ENCODE results near the gene PPP1R12C.

The PPP1R12C gene

GRCh38 chr19:55132453-55133129 lies 15.2 kb upstream of the PPP1R12C start:
- no peak for DNase-seq (ENCODE audit: low read depth in 2 of 2)
- no peak for TF ChIP-seq CTCF (IDR thresholded peaks at IDR 0.05; ENCODE audit: low read depth, low read length)
- no peak overlapping the region for H3K4me3 ChIP-seq (replicated peaks in 1 of 2; ENCODE audit: low read depth in 2 of 2, low read length in 2 of 2)

GRCh38 chr19:55131421-55131820 lies 14.0 kb upstream of the PPP1R12C start:
- no peak for TF ChIP-seq CTCF (IDR thresholded peaks at IDR 0.05; ENCODE audit: low read depth, low read length)
- no peak for DNase-seq (ENCODE audit: low read depth in 2 of 2)
- no peak overlapping the region for H3K4me3 ChIP-seq (replicated peaks in 1 of 2; ENCODE audit: low read depth in 2 of 2, low read length in 2 of 2)

GRCh38 chr19:55119053-55119452 lies 1.6 kb upstream of the PPP1R12C start:
- no peak for TF ChIP-seq CTCF (IDR thresholded peaks at IDR 0.05; ENCODE audit: low read depth, low read length)
- peak in 1 of 2 donors; percentile 27 for DNase-seq (ENCODE audit: low read depth in 2 of 2)
- H3K4me3 ChIP-seq (replicated peaks in 1 of 2; ENCODE audit: low read depth in 2 of 2, low read length in 2 of 2): no peak overlapping the region

GRCh38 chr19:55118401-55118991 lies 1.1 kb upstream of the PPP1R12C start:
- peak in 1 of 2 donors; percentile 61 for DNase-seq (ENCODE audit: low read depth in 2 of 2)
- no peak for TF ChIP-seq CTCF (IDR thresholded peaks at IDR 0.05; ENCODE audit: low read depth, low read length)
- H3K4me3 ChIP-seq (replicated peaks in 1 of 2; ENCODE audit: low read depth in 2 of 2, low read length in 2 of 2): peak overlapping the region; percentile 53 to 96

GRCh38 chr19:55117663-55118391 lies 390 bp upstream of the PPP1R12C start:
- peak; percentile 99 for DNase-seq (ENCODE audit: low read depth in 2 of 2)
- peak overlapping the region; percentile 53 to 96 for H3K4me3 ChIP-seq (replicated peaks in 1 of 2; ENCODE audit: low read depth in 2 of 2, low read length in 2 of 2)
- no peak for TF ChIP-seq CTCF (IDR thresholded peaks at IDR 0.05; ENCODE audit: low read depth, low read length)

GRCh38 chr19:55116232-55116858 lies 1.1 kb downstream of the PPP1R12C start:
- no peak for TF ChIP-seq CTCF (IDR thresholded peaks at IDR 0.05; ENCODE audit: low read depth, low read length)
- DNase-seq (ENCODE audit: low read depth in 2 of 2): peak; percentile 67 to 76
- peak overlapping the region; percentile 96 to 99 for H3K4me3 ChIP-seq (replicated peaks in 1 of 2; ENCODE audit: low read depth in 2 of 2, low read length in 2 of 2)
